Neural progenitor cell (in vitro differentiated cells): Measurements from ENCODE around the gene CLEC5A. TPM values are rescaled to one million over a fixed set of nuclear protein-coding genes. Genes with fewer than 3 reads are reported as not detected.

Experiments used
- DNase-seq: peaks from one replicate; pipeline ENCODE4 v3.0.0-alpha.2; 2016; ENCODE audit warnings: low spot score
- H2AFZ ChIP-seq: fragments of 200-600 bp; sonication (generic); replicated peaks from 2 replicates; pipeline ENCODE4 v1.6.1; 2016; ENCODE audit warnings: antibody characterized with exemption
- H3F3A ChIP-seq: fragments of 200-600 bp; sonication (generic); 2 replicates; pipeline ENCODE4 v1.6.1; 2016; ENCODE audit warnings: antibody characterized with exemption, low read depth
- H3K27ac ChIP-seq: fragments of 200-600 bp; sonication (generic); 2 replicates; pipeline ENCODE4 v1.5.1; 2016; ENCODE audit warnings: mild to moderate bottlenecking
- H3K27me3 ChIP-seq: fragments of 200-600 bp; sonication (generic); 2 replicates; pipeline ENCODE4 v1.6.1; 2016; ENCODE audit warnings: mild to moderate bottlenecking, moderate library complexity
- H3K36me3 ChIP-seq: fragments of 200-600 bp; sonication (generic); 2 replicates; pipeline ENCODE4 v1.5.1; 2016
- H3K4me1 ChIP-seq: fragments of 200-600 bp; sonication (generic); 2 replicates; pipeline ENCODE4 v1.6.1; 2016; ENCODE audit warnings: mixed run types
- H3K4me2 ChIP-seq: fragments of 200-600 bp; sonication (generic); 2 replicates; pipeline ENCODE4 v1.6.1; 2016
- H3K4me3 ChIP-seq: fragments of 200-600 bp; sonication (generic); 2 replicates; pipeline ENCODE4 v1.5.1; 2016
- H3K79me2 ChIP-seq: fragments of 200-600 bp; sonication (generic); 2 replicates; pipeline ENCODE4 v1.6.1; 2016; ENCODE audit warnings: low read depth
- H3K9ac ChIP-seq: fragments of 200-600 bp; sonication (generic); 2 replicates; pipeline ENCODE4 v1.6.1; 2016
- H3K9me3 ChIP-seq: fragments of 200-600 bp; sonication (generic); 2 replicates; pipeline ENCODE4 v1.5.1; 2016; ENCODE audit warnings: low read depth
- H4K20me1 ChIP-seq: fragments of 200-600 bp; sonication (generic); 2 replicates; pipeline ENCODE4 v1.6.1; 2016; ENCODE audit warnings: low read depth
- H3K27ac Mint-ChIP-seq: 3 replicates; pipeline ENCODE4 v1.8.0; 2021; ENCODE audit warnings: mixed read lengths
- H3K27me3 Mint-ChIP-seq: 2 replicates; pipeline ENCODE4 v1.8.0; 2022; ENCODE audit warnings: low read depth, mild to moderate bottlenecking, inconsistent platforms, moderate library complexity, mixed read lengths; ENCODE audit not compliant: insufficient read depth
- H3K36me3 Mint-ChIP-seq: 3 replicates; pipeline ENCODE4 v1.8.0; 2021; ENCODE audit warnings: mixed read lengths
- H3K4me1 Mint-ChIP-seq: 3 replicates; pipeline ENCODE4 v1.8.0; 2021; ENCODE audit warnings: mixed read lengths
- H3K4me3 Mint-ChIP-seq: 3 replicates; pipeline ENCODE4 v1.8.0; 2021; ENCODE audit warnings: mild to moderate bottlenecking, moderate library complexity, mixed read lengths
- H3K9me3 Mint-ChIP-seq: 3 replicates; pipeline ENCODE4 v1.8.0; 2020; ENCODE audit warnings: mixed read lengths
- EZH2 ChIP-seq: fragments of 200-600 bp; sonication (generic); IDR thresholded peaks from 2 replicates; pipeline ENCODE4 v1.6.1; 2017; ENCODE audit warnings: antibody characterized with exemption, mild to moderate bottlenecking, moderate library complexity
- EZH2phosphoT487 ChIP-seq: fragments of 200-600 bp; sonication (generic); IDR thresholded peaks from 2 replicates; pipeline ENCODE4 v1.6.1; 2017; ENCODE audit warnings: antibody characterized with exemption
- total RNA-seq: library from RNA; depleted of rRNA; stranded (reverse); fragments of >200 nt; gene quantifications from 2 replicates; pipeline ENCODE4 v1.2.3, GENCODE V29; 2015; ENCODE audit warnings: low replicate concordance
- TF ChIP-seq, protein P1 (sequence below): fragments of 200-600 bp; sonication (generic); IDR thresholded peaks from 2 replicates; pipeline ENCODE4 v1.5.1; 2017; ENCODE audit warnings: antibody characterized with exemption, mild to moderate bottlenecking

The CLEC5A gene
- total RNA-seq, 1 donor from 2014 or later = not detected

DNA sequence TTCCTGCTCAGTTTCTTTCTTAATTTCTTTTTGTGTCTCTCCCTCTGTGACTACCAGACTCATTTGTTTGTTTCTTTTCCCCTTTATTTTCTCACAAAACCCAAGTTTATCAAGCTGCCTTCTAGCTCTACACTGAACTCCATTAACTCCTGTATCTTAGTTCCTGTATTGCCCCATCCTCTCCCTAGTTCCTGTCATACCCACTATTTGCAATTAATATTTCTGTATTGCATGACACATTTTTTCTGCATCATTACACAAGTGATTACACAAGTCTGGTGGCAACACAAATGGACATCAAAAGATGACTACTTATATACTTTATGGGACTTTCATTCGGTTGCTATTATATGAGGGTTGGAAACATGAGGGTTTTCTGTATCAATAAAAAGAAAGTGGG lies 57.5 kb downstream of the CLEC5A start:
- H3K27ac ChIP-seq = no peak overlapping the region
- no peaks in the 10 kb centered on the region for H3K9me3 ChIP-seq
- H3K4me1 Mint-ChIP-seq = no peaks in the 10 kb centered on the region
- no peaks in the 10 kb centered on the region for H3K79me2 ChIP-seq
- no peak overlapping the region for H3K27ac Mint-ChIP-seq
- TF ChIP-seq EZH2 (no peak), EZH2phosphoT487 (no peak)
- TF ChIP-seq, protein P1, sequence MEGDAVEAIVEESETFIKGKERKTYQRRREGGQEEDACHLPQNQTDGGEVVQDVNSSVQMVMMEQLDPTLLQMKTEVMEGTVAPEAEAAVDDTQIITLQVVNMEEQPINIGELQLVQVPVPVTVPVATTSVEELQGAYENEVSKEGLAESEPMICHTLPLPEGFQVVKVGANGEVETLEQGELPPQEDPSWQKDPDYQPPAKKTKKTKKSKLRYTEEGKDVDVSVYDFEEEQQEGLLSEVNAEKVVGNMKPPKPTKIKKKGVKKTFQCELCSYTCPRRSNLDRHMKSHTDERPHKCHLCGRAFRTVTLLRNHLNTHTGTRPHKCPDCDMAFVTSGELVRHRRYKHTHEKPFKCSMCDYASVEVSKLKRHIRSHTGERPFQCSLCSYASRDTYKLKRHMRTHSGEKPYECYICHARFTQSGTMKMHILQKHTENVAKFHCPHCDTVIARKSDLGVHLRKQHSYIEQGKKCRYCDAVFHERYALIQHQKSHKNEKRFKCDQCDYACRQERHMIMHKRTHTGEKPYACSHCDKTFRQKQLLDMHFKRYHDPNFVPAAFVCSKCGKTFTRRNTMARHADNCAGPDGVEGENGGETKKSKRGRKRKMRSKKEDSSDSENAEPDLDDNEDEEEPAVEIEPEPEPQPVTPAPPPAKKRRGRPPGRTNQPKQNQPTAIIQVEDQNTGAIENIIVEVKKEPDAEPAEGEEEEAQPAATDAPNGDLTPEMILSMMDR = no peak
- H3K36me3 ChIP-seq = no peaks in the 10 kb centered on the region
- H3K9ac ChIP-seq = no peak overlapping the region
- H3K36me3 Mint-ChIP-seq = no peaks in the 10 kb centered on the region
- H2AFZ ChIP-seq = no peak overlapping the region
- H3K27me3 Mint-ChIP-seq = peaks cover 2% of the 10 kb centered on the region
- H3K9me3 Mint-ChIP-seq = no peaks in the 10 kb centered on the region
- no peak overlapping the region for H3K4me3 ChIP-seq
- no peak overlapping the region for H3K4me2 ChIP-seq
- no peak for DNase-seq
- no peak overlapping the region for H3K4me3 Mint-ChIP-seq
- no peaks in the 10 kb centered on the region for H3K27me3 ChIP-seq
- no peaks in the 10 kb centered on the region for H3K4me1 ChIP-seq
- H4K20me1 ChIP-seq = no peaks in the 10 kb centered on the region
- no peaks in the 10 kb centered on the region for H3F3A ChIP-seq

DNA sequence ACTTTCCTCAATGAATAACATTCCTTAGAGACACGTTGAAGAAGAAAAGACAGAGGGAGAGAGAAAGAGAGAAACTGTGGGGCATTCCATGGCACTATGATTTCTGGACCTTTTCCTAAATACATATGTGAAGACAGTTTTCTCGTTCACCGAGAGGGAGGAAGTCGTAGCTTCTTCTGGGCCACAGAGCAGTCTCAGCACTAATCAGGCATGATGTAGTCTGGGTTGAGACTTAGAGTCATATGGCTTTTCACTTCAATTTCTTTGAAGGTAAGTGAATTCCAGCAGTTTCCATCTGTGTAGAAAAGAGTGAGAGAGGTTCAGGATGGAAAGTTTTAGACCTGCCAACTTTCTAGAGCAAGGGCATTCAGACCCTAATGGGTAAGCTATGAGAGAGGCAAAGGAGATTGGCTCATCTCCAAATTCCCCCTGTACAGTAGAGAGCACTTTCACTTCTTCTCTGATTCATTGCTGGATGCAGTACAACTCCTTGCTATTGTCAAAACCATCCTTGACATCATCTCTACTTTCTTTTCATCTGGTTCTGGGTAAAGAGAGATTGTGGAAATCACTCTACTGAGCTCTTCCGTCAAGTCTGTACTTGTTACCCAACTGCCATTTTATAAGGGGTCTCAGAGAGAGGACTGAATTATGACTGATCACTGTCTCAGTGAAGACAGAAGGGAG lies 62.1 kb downstream of the CLEC5A start:
- no peaks in the 10 kb centered on the region for H3K9me3 ChIP-seq
- H3F3A ChIP-seq = no peaks in the 10 kb centered on the region
- no peak overlapping the region for H3K27ac Mint-ChIP-seq
- no peaks in the 10 kb centered on the region for H3K4me1 Mint-ChIP-seq
- TF ChIP-seq EZH2 = no peak
- TF ChIP-seq, protein P1 = no peak
- TF ChIP-seq EZH2phosphoT487 = no peak
- H3K4me2 ChIP-seq = no peak overlapping the region
- no peak for DNase-seq
- peaks cover 2% of the 10 kb centered on the region for H3K27me3 Mint-ChIP-seq
- no peaks in the 10 kb centered on the region for H4K20me1 ChIP-seq
- H3K79me2 ChIP-seq = no peaks in the 10 kb centered on the region
- H3K4me3 Mint-ChIP-seq = no peak overlapping the region
- no peaks in the 10 kb centered on the region for H3K36me3 Mint-ChIP-seq
- no peak overlapping the region for H3K27ac ChIP-seq
- no peak overlapping the region for H3K4me3 ChIP-seq
- H3K9me3 Mint-ChIP-seq = peaks cover 2% of the 10 kb centered on the region
- no peak overlapping the region for H2AFZ ChIP-seq
- H3K9ac ChIP-seq = no peak overlapping the region
- H3K4me1 ChIP-seq = no peaks in the 10 kb centered on the region
- H3K27me3 ChIP-seq = no peaks in the 10 kb centered on the region
- H3K36me3 ChIP-seq = no peaks in the 10 kb centered on the region

DNA sequence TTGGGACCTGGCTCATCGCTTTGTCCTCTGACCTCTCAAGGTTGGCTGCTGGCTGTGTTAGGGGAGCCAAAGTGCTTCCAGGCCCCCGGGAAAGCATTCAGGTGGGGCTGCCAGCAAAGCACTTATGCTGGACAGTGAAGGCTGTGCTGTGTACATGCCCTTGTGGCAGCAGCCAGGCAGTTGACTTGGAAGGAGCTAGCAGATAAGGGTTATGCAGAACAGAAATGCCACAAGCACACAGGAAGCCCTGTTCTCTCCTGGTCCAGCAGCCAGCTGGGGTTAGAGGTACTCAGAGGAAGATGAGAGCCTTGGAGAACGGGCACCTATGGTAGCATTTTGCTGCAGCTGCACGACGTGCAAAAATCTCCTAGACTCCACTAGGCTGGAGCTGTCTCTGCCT lies 65.8 kb downstream of the CLEC5A start:
- H3K27ac Mint-ChIP-seq = no peak overlapping the region
- no peaks in the 10 kb centered on the region for H3K36me3 ChIP-seq
- no peak overlapping the region for H3K4me2 ChIP-seq
- H3K9ac ChIP-seq = no peak overlapping the region
- no peak overlapping the region for H2AFZ ChIP-seq
- peaks cover 2% of the 10 kb centered on the region for H3K9me3 Mint-ChIP-seq
- no peaks in the 10 kb centered on the region for H3K36me3 Mint-ChIP-seq
- no peak for DNase-seq
- H3K27ac ChIP-seq = no peak overlapping the region
- H3K9me3 ChIP-seq = no peaks in the 10 kb centered on the region
- no peak for TF ChIP-seq EZH2phosphoT487
- TF ChIP-seq, protein P1 = no peak
- no peak for TF ChIP-seq EZH2
- H3K27me3 Mint-ChIP-seq = no peaks in the 10 kb centered on the region
- no peaks in the 10 kb centered on the region for H3K4me1 ChIP-seq
- no peak overlapping the region for H3K4me3 Mint-ChIP-seq
- H3F3A ChIP-seq = no peaks in the 10 kb centered on the region
- no peaks in the 10 kb centered on the region for H3K79me2 ChIP-seq
- no peak overlapping the region for H3K4me3 ChIP-seq
- no peaks in the 10 kb centered on the region for H3K4me1 Mint-ChIP-seq
- H3K27me3 ChIP-seq = no peaks in the 10 kb centered on the region
- no peaks in the 10 kb centered on the region for H4K20me1 ChIP-seq
